DOHH2 (cell line): Measurements from ENCODE around the gene ZNF581.

Experiments used
- CTCF ChIP-seq: fragments of 200-600 bp; sonication (generic); IDR thresholded peaks from one replicate; pipeline ENCODE4 v1.5.1; 2014; ENCODE audit warnings: antibody characterized with exemption, mild to moderate bottlenecking, low read depth, low read length; ENCODE audit not compliant: poor library complexity, severe bottlenecking
- EZH2phosphoT487 ChIP-seq: fragments of 200-600 bp; sonication (generic); IDR thresholded peaks from 2 replicates; pipeline ENCODE4 v1.6.1; 2017; ENCODE audit warnings: borderline replicate concordance, mild to moderate bottlenecking, antibody characterized with exemption, low read length, moderate library complexity, mixed read lengths

DNA sequence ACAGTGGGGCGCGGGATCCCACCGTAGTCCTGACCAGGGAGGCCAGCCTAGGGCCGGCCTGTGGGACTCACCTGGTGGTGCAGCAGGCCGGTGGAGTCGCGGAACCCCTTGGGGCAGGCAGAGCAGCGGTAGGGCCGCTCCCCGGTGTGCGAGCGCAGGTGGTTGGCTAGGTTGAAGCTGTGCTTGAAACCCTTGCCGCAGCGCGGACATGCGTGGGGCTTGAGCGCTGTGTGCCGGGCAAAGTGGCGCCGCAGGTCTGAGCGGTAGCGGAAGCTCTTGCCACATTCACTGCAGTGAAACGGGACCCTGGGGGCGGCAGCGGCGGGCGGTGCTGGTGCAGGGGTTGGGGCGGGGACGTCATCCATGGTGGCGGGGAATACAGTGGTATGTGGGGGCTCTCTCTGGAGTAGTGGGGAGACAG, 45.9 kb upstream of the ZNF581 start:
- TF ChIP-seq CTCF: no peak
- TF ChIP-seq EZH2phosphoT487: no peak
